Measurements from ENCODE around the gene AK8.

AK8 gene

GRCh38 chr9:132846918-132847515 is 31.1 kb downstream of the AK8 start:
- no peak for DNase-seq
- Histone ChIP-seq H2BK5ac (ENCODE audit: low read depth, low read length, poor library complexity, severe bottlenecking) (no peak overlapping the region), H2BK120ac (ENCODE audit: low read depth, low read length) (no peak overlapping the region)

GRCh38 chr9:132846109-132846917 is 31.8 kb downstream of the AK8 start:
- Histone ChIP-seq H3K9ac (ENCODE audit: low read length) (no peak overlapping the region), H3K4me3 (ENCODE audit: insufficient read depth in 1 of 2, low read depth in 1 of 2, low read length in 2 of 2) (no peak overlapping the region), H2BK12ac (ENCODE audit: low read length in 2 of 2) (no peak overlapping the region), H4K91ac (ENCODE audit: low read length) (no peak overlapping the region), H3K14ac (ENCODE audit: low read length in 2 of 2) (no peak overlapping the region), H3K79me1 (replicated peaks; ENCODE audit: low read length, poor library complexity, severe bottlenecking) (no peaks in the 10 kb centered on the region), H3K4me1 (ENCODE audit: control insufficient read depth, insufficient read depth, low read depth, low read length) (no peaks in the 10 kb centered on the region), H3K9me3 (ENCODE audit: control insufficient read depth, low read length) (no peaks in the 10 kb centered on the region), H3K27me3 (ENCODE audit: control insufficient read depth in 1 of 2, insufficient read depth in 1 of 2, low read length in 2 of 2) (peaks cover 0 to 25% of the 10 kb centered on the region in 2 experiments), H4K8ac (ENCODE audit: low read length) (no peak overlapping the region), H2BK15ac (ENCODE audit: low read depth, poor library complexity, severe bottlenecking) (no peak overlapping the region), H3K27ac (ENCODE audit: low read length, poor library complexity, severe bottlenecking) (no peak overlapping the region), H3K4ac (ENCODE audit: low read depth in 1 of 2, low read length in 2 of 2) (no peak overlapping the region), H2AFZ (ENCODE audit: low read depth, low read length) (no peak overlapping the region), H2AK5ac (ENCODE audit: low read length, severe bottlenecking) (no peak overlapping the region), H2BK120ac (ENCODE audit: low read depth, low read length) (no peak overlapping the region), H2BK5ac (ENCODE audit: low read depth, low read length, poor library complexity, severe bottlenecking) (no peak overlapping the region), H3K4me2 (ENCODE audit: low read length, poor library complexity, severe bottlenecking) (no peak overlapping the region), H3K23ac (ENCODE audit: low read length in 2 of 2) (peak overlapping the region in 1 of 2 experiments; percentile 61), H3K18ac (ENCODE audit: low read depth in 1 of 2, low read length in 2 of 2) (no peak overlapping the region), H3K36me3 (ENCODE audit: control insufficient read depth in 1 of 2, insufficient read depth in 2 of 2, low read depth in 1 of 2, low read length in 2 of 2) (no peaks in the 10 kb centered on the region)
- no peak for DNase-seq
- WGBS: 86% methylated on average over 12 of the region's 12 CpGs

More at GRCh38 chr9:132846918-132847515, 31.1 kb downstream of the AK8 start:
- no peak overlapping the region for H3K4ac ChIP-seq (ENCODE audit: low read depth in 1 of 2, low read length in 2 of 2)
- no peak overlapping the region for H4K8ac ChIP-seq (ENCODE audit: low read length)
- peak overlapping the region in 1 of 2 experiments; percentile 61 for H3K23ac ChIP-seq (ENCODE audit: low read length in 2 of 2)
- H3K14ac ChIP-seq (ENCODE audit: low read length in 2 of 2): peak overlapping the region in 1 of 2 experiments; percentile 39
- no peaks in the 10 kb centered on the region for H3K79me1 ChIP-seq (replicated peaks; ENCODE audit: low read length, poor library complexity, severe bottlenecking)
- no peak overlapping the region for H2BK12ac ChIP-seq (ENCODE audit: low read length in 2 of 2)
- no peaks in the 10 kb centered on the region for H3K4me1 ChIP-seq (ENCODE audit: control insufficient read depth, insufficient read depth, low read depth, low read length)
- H3K9me3 ChIP-seq (ENCODE audit: control insufficient read depth, low read length): no peaks in the 10 kb centered on the region
- peaks cover 0 to 26% of the 10 kb centered on the region in 2 experiments for H3K27me3 ChIP-seq (ENCODE audit: control insufficient read depth in 1 of 2, insufficient read depth in 1 of 2, low read length in 2 of 2)
- no peak overlapping the region for H3K4me3 ChIP-seq (ENCODE audit: insufficient read depth in 1 of 2, low read depth in 1 of 2, low read length in 2 of 2)
- H3K4me2 ChIP-seq (ENCODE audit: low read length, poor library complexity, severe bottlenecking): no peak overlapping the region
- H3K27ac ChIP-seq (ENCODE audit: low read length, poor library complexity, severe bottlenecking): no peak overlapping the region
- H2AK5ac ChIP-seq (ENCODE audit: low read length, severe bottlenecking): no peak overlapping the region
- H2AFZ ChIP-seq (ENCODE audit: low read depth, low read length): no peak overlapping the region
- WGBS: 84% methylated on average over 15 of the region's 15 CpGs
- no peak overlapping the region for H4K91ac ChIP-seq (ENCODE audit: low read length)
- H3K36me3 ChIP-seq (ENCODE audit: control insufficient read depth in 1 of 2, insufficient read depth in 2 of 2, low read depth in 1 of 2, low read length in 2 of 2): no peaks in the 10 kb centered on the region
- no peak overlapping the region for H3K18ac ChIP-seq (ENCODE audit: low read depth in 1 of 2, low read length in 2 of 2)
- H2BK15ac ChIP-seq (ENCODE audit: low read depth, poor library complexity, severe bottlenecking): no peak overlapping the region
- no peak overlapping the region for H3K9ac ChIP-seq (ENCODE audit: low read length)

GRCh38 chr9:132842124-132843044 is 35.7 kb downstream of the AK8 start:
- no peak for DNase-seq
- Histone ChIP-seq H4K91ac (ENCODE audit: low read length) (no peak overlapping the region), H2BK120ac (ENCODE audit: low read depth, low read length) (no peak overlapping the region), H2AK5ac (ENCODE audit: low read length, severe bottlenecking) (no peak overlapping the region), H3K27me3 (ENCODE audit: control insufficient read depth in 1 of 2, insufficient read depth in 1 of 2, low read length in 2 of 2) (peaks cover 5 to 16% of the 10 kb centered on the region in 2 experiments), H3K14ac (ENCODE audit: low read length in 2 of 2) (no peak overlapping the region), H3K36me3 (ENCODE audit: control insufficient read depth in 1 of 2, insufficient read depth in 2 of 2, low read depth in 1 of 2, low read length in 2 of 2) (no peaks in the 10 kb centered on the region), H3K9ac (ENCODE audit: low read length) (no peak overlapping the region), H3K79me1 (replicated peaks; ENCODE audit: low read length, poor library complexity, severe bottlenecking) (no peaks in the 10 kb centered on the region), H3K18ac (ENCODE audit: low read depth in 1 of 2, low read length in 2 of 2) (no peak overlapping the region), H3K4me3 (ENCODE audit: insufficient read depth in 1 of 2, low read depth in 1 of 2, low read length in 2 of 2) (no peak overlapping the region), H3K27ac (ENCODE audit: low read length, poor library complexity, severe bottlenecking) (no peak overlapping the region), H2BK12ac (ENCODE audit: low read length in 2 of 2) (no peak overlapping the region), H3K4me1 (ENCODE audit: control insufficient read depth, insufficient read depth, low read depth, low read length) (peaks cover 2% of the 10 kb centered on the region), H3K9me3 (ENCODE audit: control insufficient read depth, low read length) (no peaks in the 10 kb centered on the region), H3K23ac (ENCODE audit: low read length in 2 of 2) (peak overlapping the region in 1 of 2 experiments; percentile 56), H2BK15ac (ENCODE audit: low read depth, poor library complexity, severe bottlenecking) (no peak overlapping the region), H4K8ac (ENCODE audit: low read length) (no peak overlapping the region), H3K4me2 (ENCODE audit: low read length, poor library complexity, severe bottlenecking) (no peak overlapping the region), H2BK5ac (ENCODE audit: low read depth, low read length, poor library complexity, severe bottlenecking) (no peak overlapping the region), H2AFZ (ENCODE audit: low read depth, low read length) (no peak overlapping the region), H3K4ac (ENCODE audit: low read depth in 1 of 2, low read length in 2 of 2) (no peak overlapping the region)
- WGBS: 94% methylated on average over 4 of the region's 5 CpGs
